Neural cell (in vitro differentiated cells): ENCODE data around the gene UACA. TPM values are rescaled to one million over a fixed set of nuclear protein-coding genes. Genes with fewer than 3 reads are reported as not detected.

Experiments used
- H2AFZ ChIP-seq: fragments of 200-600, 300-800 bp; sonication (generic), shearing (Covaris generic); 2 replicates; pipeline ENCODE4 v1.6.0; 2014; ENCODE audit warnings: low read depth, mild to moderate bottlenecking, antibody characterized with exemption, low read length, moderate library complexity
- H3F3A ChIP-seq: fragments of 200-600 bp; shearing (Covaris generic); 2 replicates; pipeline ENCODE4 v1.6.1; 2016; ENCODE audit warnings: mild to moderate bottlenecking, moderate library complexity, mixed read lengths, antibody characterized with exemption, low read length; ENCODE audit not compliant: insufficient read depth, poor library complexity, severe bottlenecking
- H3K27ac ChIP-seq: fragments of 200-600, 300-800 bp; sonication (generic), shearing (Covaris generic); 2 replicates; pipeline ENCODE4 v1.5.1; 2014; ENCODE audit warnings: mild to moderate bottlenecking, low read length, moderate library complexity
- H3K27me3 ChIP-seq: fragments of 300-800, 200-600 bp; sonication (generic), shearing (Covaris generic); 2 replicates; pipeline ENCODE4 v1.6.0; 2014; ENCODE audit warnings: mild to moderate bottlenecking, low read depth, low read length, moderate library complexity; ENCODE audit not compliant: insufficient read depth
- H3K36me3 ChIP-seq: fragments of 300-800, 200-600 bp; sonication (generic), shearing (Covaris generic); 2 replicates; pipeline ENCODE4 v1.5.1; 2014; ENCODE audit warnings: mild to moderate bottlenecking, antibody characterized with exemption, low read length, moderate library complexity; ENCODE audit not compliant: insufficient read depth
- H3K4me2 ChIP-seq: fragments of 300-800, 200-600 bp; sonication (generic), shearing (Covaris generic); 2 replicates; pipeline ENCODE4 v1.6.0; 2014; ENCODE audit warnings: mild to moderate bottlenecking, low read length
- H3K4me3 ChIP-seq: fragments of 300-800, 200-600 bp; sonication (generic), shearing (Covaris generic); 2 replicates; pipeline ENCODE4 v1.5.1; 2014; ENCODE audit warnings: mild to moderate bottlenecking, low read length, moderate library complexity
- H3K79me2 ChIP-seq: fragments of 200-600 bp; shearing (Covaris generic); replicated peaks from 2 replicates; pipeline ENCODE4 v1.6.0; 2014; ENCODE audit warnings: mild to moderate bottlenecking, low read length, moderate library complexity; ENCODE audit not compliant: insufficient read depth
- H3K9ac ChIP-seq: fragments of 300-800, 200-600 bp; sonication (generic), shearing (Covaris generic); 2 replicates; pipeline ENCODE4 v1.6.1; 2016; ENCODE audit warnings: mild to moderate bottlenecking, low read length, mixed read lengths
- H3K9me2 ChIP-seq: fragments of 200-600 bp; shearing (Covaris generic); 2 replicates; pipeline ENCODE4 v1.6.1; 2016; ENCODE audit warnings: mild to moderate bottlenecking, low read length, mixed read lengths; ENCODE audit not compliant: insufficient read depth
- H3K9me3 ChIP-seq: fragments of 200-600, 300-800 bp; sonication (generic), shearing (Covaris generic); 2 replicates; pipeline ENCODE4 v1.6.1; 2016; ENCODE audit warnings: mild to moderate bottlenecking, mixed run types, low read length, moderate library complexity, mixed read lengths
- H4K20me1 ChIP-seq: fragments of 200-600 bp; shearing (Covaris generic); 2 replicates; pipeline ENCODE4 v1.6.1; 2016; ENCODE audit warnings: mild to moderate bottlenecking, mixed run types; ENCODE audit not compliant: insufficient read depth
- EP300 ChIP-seq: fragments of 450-650 bp; conservative IDR thresholded peaks from 2 replicates; pipeline ENCODE4 v1.6.1; 2014; ENCODE audit warnings: antibody characterized with exemption, mild to moderate bottlenecking, moderate library complexity; ENCODE audit not compliant: poor library complexity, severe bottlenecking
- EZH2 ChIP-seq: fragments of 200-600, 300-800 bp; shearing (Covaris generic), sonication (generic); IDR thresholded peaks from 2 replicates; pipeline ENCODE4 v1.6.1; 2014; ENCODE audit warnings: antibody characterized with exemption, low read length, borderline replicate concordance, mild to moderate bottlenecking; ENCODE audit not compliant: insufficient read depth, poor library complexity, severe bottlenecking
- MXI1 ChIP-seq: fragments of 450-650 bp; conservative IDR thresholded peaks from 2 replicates; pipeline ENCODE4 v1.6.1; 2014; ENCODE audit warnings: antibody characterized with exemption, mild to moderate bottlenecking; ENCODE audit not compliant: poor library complexity, severe bottlenecking
- POLR2AphosphoS5 ChIP-seq: IDR thresholded peaks from 2 replicates; pipeline ENCODE4 v1.6.1; 2012
- RAD21 ChIP-seq: fragments of 450-650 bp; conservative IDR thresholded peaks from 2 replicates; pipeline ENCODE4 v1.6.1; 2014; ENCODE audit warnings: antibody characterized with exemption, mild to moderate bottlenecking, moderate library complexity
- SMC3 ChIP-seq: fragments of 450-650 bp; conservative IDR thresholded peaks from 2 replicates; pipeline ENCODE4 v1.6.1; 2014; ENCODE audit warnings: antibody characterized with exemption, mild to moderate bottlenecking, moderate library complexity; ENCODE audit not compliant: poor library complexity
- TAF1 ChIP-seq: IDR thresholded peaks from 2 replicates; pipeline ENCODE4 v1.6.1; 2012; ENCODE audit warnings: low read depth
- polyA plus RNA-seq: library from polyadenylated mRNA; depleted of rRNA; stranded (reverse); fragments of >200 nt; gene quantifications from 2 replicates; pipeline ENCODE4 v1.2.3, GENCODE V29; 2014
- TF ChIP-seq, protein P1 (sequence below): IDR thresholded peaks from 2 replicates; pipeline ENCODE4 v1.6.1; 2012; ENCODE audit warnings: borderline replicate concordance
- TF ChIP-seq, protein P2 (sequence below): fragments of 450-650 bp; IDR thresholded peaks from 2 replicates; pipeline ENCODE4 v1.5.1; 2014; ENCODE audit warnings: antibody characterized with exemption, mild to moderate bottlenecking, moderate library complexity; ENCODE audit not compliant: poor library complexity, severe bottlenecking

UACA gene
- polyA plus RNA-seq, 1 donor from 2014 or later, result 0.10 TPM

DNA sequence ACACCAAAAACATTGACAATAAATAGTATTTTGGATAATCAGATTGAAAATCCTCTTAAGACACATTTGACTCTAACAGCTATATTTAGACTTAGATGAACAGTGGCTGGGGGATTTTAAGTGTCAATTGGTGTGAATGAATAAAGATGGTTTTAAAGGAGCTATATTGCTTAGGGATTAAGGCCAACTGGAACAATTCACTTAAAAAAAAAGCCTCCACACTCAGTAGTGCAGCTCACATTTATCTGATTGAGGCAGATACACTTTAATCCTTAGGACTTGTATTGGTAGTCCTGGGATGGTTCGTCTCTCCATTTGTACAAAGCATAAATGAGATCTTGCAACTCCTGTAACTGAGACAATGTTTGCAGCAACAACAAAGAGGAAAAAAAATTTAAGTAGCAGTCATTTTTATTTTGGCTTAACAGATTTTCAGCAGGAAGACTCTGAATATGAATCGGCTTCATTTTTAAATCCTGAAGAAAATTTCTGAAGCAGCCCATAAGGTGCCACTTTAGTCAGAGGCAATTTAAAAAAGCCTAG lies 112.0 kb downstream of the UACA start:
- Histone ChIP-seq H3K9ac (no peak overlapping the region), H3K4me2 (no peak overlapping the region), H3K9me3 (no peaks in the 10 kb centered on the region), H3K27ac (no peak overlapping the region), H3K27me3 (no peaks in the 10 kb centered on the region), H3K36me3 (no peaks in the 10 kb centered on the region), H3K9me2 (no peaks in the 10 kb centered on the region), H3K4me3 (no peak overlapping the region), H4K20me1 (no peaks in the 10 kb centered on the region), H3F3A (no peaks in the 10 kb centered on the region), H2AFZ (no peak overlapping the region), H3K79me2 (no peaks in the 10 kb centered on the region)
- TF ChIP-seq EZH2 (no peak), MXI1 (no peak), TAF1 (no peak), RAD21 (no peak), SMC3 (no peak), EP300 (no peak), POLR2AphosphoS5 (no peak)
- TF ChIP-seq, protein P1, sequence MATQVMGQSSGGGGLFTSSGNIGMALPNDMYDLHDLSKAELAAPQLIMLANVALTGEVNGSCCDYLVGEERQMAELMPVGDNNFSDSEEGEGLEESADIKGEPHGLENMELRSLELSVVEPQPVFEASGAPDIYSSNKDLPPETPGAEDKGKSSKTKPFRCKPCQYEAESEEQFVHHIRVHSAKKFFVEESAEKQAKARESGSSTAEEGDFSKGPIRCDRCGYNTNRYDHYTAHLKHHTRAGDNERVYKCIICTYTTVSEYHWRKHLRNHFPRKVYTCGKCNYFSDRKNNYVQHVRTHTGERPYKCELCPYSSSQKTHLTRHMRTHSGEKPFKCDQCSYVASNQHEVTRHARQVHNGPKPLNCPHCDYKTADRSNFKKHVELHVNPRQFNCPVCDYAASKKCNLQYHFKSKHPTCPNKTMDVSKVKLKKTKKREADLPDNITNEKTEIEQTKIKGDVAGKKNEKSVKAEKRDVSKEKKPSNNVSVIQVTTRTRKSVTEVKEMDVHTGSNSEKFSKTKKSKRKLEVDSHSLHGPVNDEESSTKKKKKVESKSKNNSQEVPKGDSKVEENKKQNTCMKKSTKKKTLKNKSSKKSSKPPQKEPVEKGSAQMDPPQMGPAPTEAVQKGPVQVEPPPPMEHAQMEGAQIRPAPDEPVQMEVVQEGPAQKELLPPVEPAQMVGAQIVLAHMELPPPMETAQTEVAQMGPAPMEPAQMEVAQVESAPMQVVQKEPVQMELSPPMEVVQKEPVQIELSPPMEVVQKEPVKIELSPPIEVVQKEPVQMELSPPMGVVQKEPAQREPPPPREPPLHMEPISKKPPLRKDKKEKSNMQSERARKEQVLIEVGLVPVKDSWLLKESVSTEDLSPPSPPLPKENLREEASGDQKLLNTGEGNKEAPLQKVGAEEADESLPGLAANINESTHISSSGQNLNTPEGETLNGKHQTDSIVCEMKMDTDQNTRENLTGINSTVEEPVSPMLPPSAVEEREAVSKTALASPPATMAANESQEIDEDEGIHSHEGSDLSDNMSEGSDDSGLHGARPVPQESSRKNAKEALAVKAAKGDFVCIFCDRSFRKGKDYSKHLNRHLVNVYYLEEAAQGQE, result no peak
- TF ChIP-seq, protein P2, sequence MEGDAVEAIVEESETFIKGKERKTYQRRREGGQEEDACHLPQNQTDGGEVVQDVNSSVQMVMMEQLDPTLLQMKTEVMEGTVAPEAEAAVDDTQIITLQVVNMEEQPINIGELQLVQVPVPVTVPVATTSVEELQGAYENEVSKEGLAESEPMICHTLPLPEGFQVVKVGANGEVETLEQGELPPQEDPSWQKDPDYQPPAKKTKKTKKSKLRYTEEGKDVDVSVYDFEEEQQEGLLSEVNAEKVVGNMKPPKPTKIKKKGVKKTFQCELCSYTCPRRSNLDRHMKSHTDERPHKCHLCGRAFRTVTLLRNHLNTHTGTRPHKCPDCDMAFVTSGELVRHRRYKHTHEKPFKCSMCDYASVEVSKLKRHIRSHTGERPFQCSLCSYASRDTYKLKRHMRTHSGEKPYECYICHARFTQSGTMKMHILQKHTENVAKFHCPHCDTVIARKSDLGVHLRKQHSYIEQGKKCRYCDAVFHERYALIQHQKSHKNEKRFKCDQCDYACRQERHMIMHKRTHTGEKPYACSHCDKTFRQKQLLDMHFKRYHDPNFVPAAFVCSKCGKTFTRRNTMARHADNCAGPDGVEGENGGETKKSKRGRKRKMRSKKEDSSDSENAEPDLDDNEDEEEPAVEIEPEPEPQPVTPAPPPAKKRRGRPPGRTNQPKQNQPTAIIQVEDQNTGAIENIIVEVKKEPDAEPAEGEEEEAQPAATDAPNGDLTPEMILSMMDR, result no peak

- Histone ChIP-seq H3K9me2 (no peaks in the 10 kb centered on the region), H3K4me2 (no peak overlapping the region), H3K27me3 (no peaks in the 10 kb centered on the region), H3K79me2 (no peaks in the 10 kb centered on the region), H3K9me3 (no peaks in the 10 kb centered on the region), H4K20me1 (no peaks in the 10 kb centered on the region), H2AFZ (no peak overlapping the region), H3K27ac (no peak overlapping the region), H3K4me3 (no peak overlapping the region), H3K36me3 (no peaks in the 10 kb centered on the region), H3F3A (no peaks in the 10 kb centered on the region), H3K9ac (no peak overlapping the region)
- TF ChIP-seq EZH2, result no peak
- no peak for TF ChIP-seq SMC3
- no peak for TF ChIP-seq TAF1
- TF ChIP-seq, protein P2, result no peak
- no peak for TF ChIP-seq MXI1
- TF ChIP-seq, protein P1, result no peak
- no peak for TF ChIP-seq EP300
- TF ChIP-seq RAD21, result no peak
- TF ChIP-seq POLR2AphosphoS5, result no peak
Measured at GRCh38 chr15:70650567-70651302, 112.6 kb downstream of the UACA start.
